Measurements from ENCODE around the gene CCKAR.

CCKAR gene

GRCh38 chr4:26459054-26459755 lies 31.1 kb downstream of the CCKAR start:
- DNase-seq (ENCODE audit: low read depth in 2 of 2): no peak

GRCh38 chr4:26458157-26458561 lies 32.1 kb downstream of the CCKAR start:
- DNase-seq (ENCODE audit: low read depth in 2 of 2): no peak

DNA sequence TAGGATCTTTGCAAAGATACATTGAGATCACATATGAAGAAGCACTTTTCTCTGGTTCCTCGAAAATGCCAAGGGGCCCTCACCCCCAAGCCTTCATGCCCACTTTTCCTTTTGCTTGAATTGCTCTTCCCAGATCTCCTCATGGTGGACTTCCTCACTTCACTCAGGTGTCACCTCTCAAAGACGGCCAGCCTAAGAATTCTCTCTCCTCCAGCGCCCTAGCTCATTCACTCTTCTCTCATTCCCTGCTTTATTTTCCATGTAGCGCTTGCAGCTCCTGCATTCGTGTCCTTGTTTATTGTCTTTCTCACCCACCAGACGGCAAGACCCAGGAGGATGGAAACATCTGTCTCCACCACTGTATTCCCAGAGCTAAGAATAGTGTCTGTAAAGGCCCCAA lies 32.9 kb downstream of the CCKAR start:
- no peak for DNase-seq (ENCODE audit: low read depth in 2 of 2)

- no peak for DNase-seq (ENCODE audit: low read depth in 2 of 2)
Measured at GRCh38 chr4:26455571-26455970, 34.7 kb downstream of the CCKAR start.

DNA sequence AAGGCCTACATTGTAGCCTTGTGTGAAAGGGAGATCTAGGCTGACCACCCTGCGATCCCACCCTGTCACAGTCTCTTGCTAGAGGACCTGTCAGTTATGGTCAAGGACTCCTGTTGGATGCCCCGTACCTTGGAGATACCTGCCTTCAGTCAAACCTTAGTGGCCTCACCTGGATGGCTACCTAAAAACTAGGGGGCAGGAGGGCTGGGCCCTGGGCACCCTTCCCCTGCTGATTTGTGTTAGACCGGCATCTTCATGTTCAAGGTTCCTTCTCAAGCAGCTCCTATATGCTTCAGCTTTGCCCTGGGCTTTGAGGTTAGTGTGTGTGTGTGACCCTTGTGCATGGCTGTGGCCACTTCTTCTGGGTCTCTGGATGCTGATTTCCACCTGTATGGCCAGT lies 35.3 kb downstream of the CCKAR start:
- DNase-seq (ENCODE audit: low read depth in 2 of 2): no peak

- no peak for DNase-seq (ENCODE audit: low read depth in 2 of 2)
Measured at GRCh38 chr4:26452565-26453531, 37.4 kb downstream of the CCKAR start.

GRCh38 chr4:26451597-26451996 lies 38.7 kb downstream of the CCKAR start:
- DNase-seq (ENCODE audit: low read depth in 2 of 2): no peak

DNA sequence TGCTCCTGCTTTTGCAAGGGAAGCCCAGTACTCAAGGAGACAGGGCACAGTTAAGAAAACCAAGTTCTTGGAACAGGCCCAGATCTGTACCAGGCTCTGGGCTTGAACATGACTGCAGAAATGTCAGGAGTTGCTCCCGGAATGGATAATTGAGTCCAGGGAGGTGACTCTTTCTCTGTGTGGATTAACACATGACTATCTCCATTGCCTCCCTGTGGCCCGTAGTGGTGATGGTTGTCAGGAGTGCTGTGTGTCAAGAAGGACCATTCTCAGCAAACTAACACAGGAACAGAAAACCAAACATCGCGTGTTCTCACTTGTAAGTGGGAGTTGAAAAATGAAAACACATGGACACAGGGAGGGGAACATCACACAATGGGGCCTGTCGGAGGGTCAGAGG lies 39.9 kb downstream of the CCKAR start:
- DNase-seq (ENCODE audit: low read depth in 2 of 2): no peak

- DNase-seq (ENCODE audit: low read depth in 2 of 2): no peak
Measured at GRCh38 chr4:26447378-26447777, 42.9 kb downstream of the CCKAR start.

GRCh38 chr4:26441771-26442170 lies 48.5 kb downstream of the CCKAR start:
- DNase-seq (ENCODE audit: low read depth in 2 of 2): no peak

GRCh38 chr4:26441102-26441501 lies 49.2 kb downstream of the CCKAR start:
- DNase-seq (ENCODE audit: low read depth in 2 of 2): no peak

- no peak for DNase-seq (ENCODE audit: low read depth in 2 of 2)
Measured at GRCh38 chr4:26434030-26434639, 56.1 kb downstream of the CCKAR start.

- no peak for DNase-seq (ENCODE audit: low read depth in 2 of 2)
Measured at GRCh38 chr4:26433556-26433955, 56.7 kb downstream of the CCKAR start.

GRCh38 chr4:26432419-26432818 lies 57.9 kb downstream of the CCKAR start:
- no peak for DNase-seq (ENCODE audit: low read depth in 2 of 2)

DNA sequence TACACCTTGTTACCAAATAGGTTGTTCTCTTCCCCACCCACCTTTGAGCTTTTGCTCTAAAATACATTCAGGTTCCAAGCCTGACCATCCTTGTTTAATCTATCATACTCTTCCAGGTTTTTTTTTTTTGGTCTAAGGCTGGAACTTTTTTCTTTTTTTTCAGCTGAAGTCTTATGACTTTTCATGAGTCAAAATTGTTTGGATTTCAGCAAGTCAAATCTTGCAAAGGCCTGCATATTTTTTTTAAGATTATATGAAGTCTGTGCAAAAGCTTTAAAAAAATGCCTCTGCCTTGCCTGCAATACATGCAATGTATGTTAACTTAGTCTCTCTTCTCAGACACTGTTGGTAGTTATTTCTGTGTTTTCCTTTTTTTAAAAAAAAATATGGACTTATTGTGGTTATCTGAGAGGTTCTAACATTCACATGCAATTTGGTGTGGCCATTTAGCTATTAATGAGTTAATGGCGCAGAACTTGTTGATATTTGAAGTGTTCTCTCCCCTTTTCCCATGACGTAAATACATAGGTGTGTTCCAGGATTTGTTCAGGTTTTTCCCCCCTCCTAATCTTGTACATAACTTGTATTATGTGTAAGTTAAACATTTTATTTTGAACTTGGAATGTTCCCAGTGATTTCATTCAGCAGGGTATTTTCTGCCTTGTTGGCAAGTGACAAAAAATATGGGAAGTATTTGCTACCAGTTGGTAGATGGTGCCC lies 58.7 kb downstream of the CCKAR start:
- no peak for DNase-seq (ENCODE audit: low read depth in 2 of 2)
